NCI-H2227 treated with DMSO at 0.1 percent for 48 hours (cell line): Measurements from ENCODE around the gene TLK1.
"Not testable (repeated sequence)": the region's sequence is repeated elsewhere in the genome, so short reads cannot be mapped to it uniquely, and the experiment has no call there.

ENCODE experiments used
- DNase-seq: peaks from one replicate; lab custom pipeline; 2025; lab: John Stamatoyannopoulos, UW

Gene TLK1

DNA sequence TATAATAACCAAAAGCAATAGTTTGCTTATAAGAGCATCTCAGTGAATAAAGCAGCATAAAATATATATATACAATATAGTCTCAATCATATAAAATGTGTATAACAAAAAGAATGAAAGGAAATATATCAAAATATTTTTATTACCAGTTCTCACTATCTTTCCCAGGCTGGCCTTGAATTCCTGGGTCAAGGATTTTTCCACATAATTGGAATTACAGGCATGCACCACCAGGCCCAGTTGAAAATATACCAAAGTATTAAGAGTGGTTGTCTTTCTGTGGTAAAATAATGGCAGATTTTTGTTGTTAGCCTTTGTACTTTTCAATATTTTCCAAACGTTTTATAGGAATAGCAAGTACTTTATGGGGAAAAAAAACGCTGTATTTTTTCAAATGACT, 8.6 kb upstream of the TLK1 start:
- DNase-seq: no peak

DNA sequence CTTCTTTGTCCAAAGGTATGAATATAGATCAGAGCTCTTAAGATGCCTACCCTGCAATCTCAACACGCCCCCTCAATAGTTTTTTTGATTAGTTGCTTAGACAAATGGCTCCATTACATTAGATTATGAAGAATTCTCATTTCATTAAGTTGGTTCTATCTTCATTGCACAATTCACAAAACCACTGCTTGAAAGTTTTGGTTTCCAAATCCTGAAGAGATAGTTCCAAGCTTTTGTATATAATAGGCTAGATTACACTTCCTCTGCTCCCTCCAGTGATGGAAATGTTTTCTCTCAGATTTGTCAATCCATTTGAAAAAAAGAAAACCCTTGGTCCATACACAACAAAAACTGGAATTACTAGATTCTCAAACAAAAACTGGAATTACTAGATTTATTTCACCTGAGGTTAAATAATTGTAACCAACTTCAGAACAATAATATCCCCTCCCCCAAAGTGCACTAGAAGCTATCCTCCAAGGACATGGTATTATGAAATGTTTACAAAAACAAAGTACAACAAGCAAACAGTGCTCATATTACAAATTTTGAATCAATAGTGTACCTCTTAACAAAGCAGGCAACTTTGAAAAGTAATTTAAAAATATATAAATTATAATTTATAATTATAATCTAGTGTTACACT, 6.8 kb upstream of the TLK1 start:
- no peak for DNase-seq

DNA sequence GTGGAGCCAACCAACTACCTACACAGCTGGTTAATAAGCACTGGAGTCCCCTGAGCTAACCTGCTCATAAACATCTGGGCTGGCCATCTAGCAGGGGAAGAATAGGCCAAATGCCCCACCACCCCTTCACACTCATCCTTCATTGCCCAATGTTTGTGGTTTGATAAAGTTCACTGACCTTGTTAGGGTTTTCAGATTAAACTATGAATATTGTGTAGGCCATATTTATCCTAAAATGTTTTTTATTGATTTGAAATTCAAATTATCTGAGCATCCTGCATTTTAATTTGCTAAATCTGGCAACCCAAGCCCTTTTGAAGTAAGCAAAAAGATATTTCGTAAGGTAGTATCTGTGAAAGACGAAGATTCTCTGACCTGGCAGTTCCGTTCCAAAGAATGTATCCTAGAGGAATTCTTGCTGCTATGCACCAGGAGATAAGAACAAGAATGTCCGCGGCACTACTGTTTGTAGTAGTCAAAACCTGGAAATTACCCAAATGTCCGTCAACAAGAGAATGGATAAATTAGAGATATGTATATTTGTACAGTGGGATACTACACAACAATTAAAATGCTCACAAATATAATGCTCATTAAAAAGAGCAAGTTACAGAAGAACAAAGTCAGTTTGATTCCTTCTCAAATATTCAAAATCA, 5.8 kb upstream of the TLK1 start:
- no peak for DNase-seq

DNA sequence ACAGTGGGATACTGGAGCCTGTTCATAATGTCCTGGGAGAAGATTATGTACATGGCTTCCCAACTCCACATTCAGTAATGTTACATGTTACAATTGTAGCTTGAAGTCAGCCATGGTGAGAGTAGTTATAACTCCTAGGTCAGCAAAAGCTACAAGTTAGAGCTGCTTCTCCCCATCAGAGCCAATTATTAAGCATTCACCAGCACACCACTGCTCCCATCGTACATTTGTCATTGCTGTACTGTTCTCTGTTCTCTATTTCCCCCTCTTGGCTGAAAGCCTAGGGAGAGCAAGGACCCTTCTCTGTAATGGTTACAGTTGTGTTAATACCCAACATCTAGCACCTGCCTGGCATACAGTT, 5.3 kb upstream of the TLK1 start:
- DNase-seq: no peak

DNA sequence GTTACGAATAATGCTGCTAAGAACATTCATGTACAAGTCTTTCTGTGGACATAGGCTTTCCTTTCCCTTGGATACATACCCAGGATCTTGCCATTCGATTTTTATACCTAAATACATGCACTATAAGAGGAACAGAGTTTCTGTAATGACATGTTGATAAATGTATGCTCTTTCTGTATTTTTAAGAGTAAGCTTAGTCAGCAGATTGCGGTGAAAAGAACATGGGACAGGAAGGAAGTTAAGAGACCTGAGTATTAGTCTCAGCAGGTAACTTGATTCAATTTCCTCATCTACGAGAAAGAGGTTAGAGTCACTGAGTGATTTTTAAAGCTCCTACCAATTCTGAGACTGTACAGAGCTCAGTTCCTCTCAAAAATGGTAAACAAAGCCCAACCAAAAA, 2.6 kb upstream of the TLK1 start:
- DNase-seq: no peak

DNA sequence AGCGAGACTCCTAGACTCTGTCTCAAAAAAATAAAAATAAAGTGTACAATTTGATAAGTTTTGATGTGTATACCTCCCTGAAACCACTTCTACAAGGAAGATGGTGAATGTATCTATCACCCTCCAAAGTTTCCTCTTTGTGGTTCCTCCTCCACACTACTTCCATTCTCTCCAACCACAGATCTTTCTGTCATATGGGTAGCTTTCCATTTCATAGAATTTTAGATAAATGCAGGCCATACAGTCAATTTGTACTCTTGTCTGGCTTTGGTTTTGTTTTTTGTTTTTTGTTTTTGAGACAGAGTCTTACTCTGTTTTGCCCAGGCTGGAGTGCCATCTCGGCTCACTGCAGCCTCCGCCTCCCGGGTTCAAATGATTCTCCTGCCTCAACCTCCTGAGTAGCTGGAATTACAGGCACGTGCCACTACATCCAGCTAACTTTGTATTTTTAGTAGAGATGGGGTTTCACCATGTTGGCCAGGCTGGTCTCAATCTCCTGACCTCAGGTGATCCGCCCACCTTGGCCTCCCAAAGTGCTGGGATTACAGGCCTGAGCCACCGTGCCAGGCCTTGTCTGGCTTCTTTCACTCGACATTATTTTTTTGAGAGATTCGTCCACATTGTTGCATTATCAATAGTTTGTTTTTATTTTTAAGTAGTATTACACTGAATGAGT, 2.0 kb upstream of the TLK1 start:
- not testable (repeated sequence) for DNase-seq

DNA sequence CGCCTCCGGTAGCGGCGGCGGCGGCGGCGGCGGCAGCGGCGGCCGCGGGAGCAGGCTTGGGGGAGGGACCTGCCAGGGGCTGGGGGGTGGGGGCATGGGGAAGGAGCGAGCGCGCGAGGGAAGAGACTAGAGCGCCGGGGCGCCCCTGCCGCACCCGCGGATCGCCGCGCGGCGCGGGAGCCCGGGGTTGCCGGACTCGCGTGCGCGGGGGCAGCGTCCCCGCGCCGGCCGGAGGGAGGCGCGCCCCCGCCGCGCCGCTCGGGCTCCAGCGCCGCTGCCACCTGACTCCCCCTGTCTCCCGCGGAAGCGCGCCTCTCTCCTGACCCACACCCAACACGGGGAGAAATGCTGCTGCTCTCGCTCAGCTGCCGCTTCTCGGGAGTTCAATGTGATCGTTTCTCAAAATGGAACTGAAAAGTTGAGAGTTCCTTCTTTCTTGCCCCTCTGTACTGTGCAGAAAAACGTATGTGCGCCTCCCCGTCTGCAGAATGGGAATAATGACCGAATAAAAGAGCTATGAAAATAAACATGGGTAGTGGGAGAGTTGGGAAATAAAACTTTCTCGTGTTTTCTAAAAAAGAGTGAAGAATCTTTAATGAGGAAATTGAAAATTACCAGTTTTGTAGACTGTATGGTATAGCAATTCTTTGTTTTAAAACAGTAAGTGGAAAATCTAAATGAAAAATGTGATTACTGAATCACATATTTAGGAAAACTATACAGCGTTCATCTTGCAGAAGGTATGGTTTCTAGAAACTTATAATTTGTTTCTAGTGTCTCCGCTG, 455 bp upstream of the TLK1 start:
- peak; percentile 94 for DNase-seq

DNA sequence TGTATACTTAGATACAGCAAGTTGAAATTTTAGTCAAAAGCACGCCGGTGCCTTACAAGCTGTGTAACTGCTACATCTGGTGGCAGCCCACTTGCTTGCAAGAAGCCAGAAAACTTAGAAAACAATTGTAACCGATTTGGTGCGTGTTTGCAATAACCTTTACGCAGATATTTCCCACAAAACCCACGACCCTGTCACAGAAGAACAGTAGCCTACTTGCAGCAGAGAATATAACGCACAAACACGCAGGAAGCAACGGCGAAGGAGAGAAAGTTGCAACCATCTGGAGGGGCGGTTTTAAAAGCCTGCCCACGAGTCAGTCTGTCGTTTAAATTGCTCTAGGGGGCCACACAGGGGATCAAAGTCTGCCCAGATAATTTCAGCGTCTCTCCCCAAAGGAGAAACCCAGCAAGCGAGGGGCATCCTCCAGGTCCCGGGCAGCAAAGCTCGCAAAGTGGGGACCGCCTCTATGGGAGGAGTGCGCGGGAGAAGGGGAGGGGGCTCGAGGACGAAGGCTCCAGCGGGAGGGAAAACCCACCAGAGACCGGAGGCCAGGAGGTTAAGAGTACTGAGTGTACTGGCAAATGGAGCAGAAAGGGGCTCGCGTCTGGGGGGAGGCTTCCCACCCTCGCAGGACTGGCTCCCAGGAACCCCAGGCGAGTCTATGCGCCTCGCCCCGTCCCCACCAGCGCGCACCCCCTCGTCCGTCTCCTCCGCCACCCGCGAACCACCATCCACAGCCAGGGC, 1.1 kb downstream of the TLK1 start:
- peak; percentile 82 for DNase-seq

DNA sequence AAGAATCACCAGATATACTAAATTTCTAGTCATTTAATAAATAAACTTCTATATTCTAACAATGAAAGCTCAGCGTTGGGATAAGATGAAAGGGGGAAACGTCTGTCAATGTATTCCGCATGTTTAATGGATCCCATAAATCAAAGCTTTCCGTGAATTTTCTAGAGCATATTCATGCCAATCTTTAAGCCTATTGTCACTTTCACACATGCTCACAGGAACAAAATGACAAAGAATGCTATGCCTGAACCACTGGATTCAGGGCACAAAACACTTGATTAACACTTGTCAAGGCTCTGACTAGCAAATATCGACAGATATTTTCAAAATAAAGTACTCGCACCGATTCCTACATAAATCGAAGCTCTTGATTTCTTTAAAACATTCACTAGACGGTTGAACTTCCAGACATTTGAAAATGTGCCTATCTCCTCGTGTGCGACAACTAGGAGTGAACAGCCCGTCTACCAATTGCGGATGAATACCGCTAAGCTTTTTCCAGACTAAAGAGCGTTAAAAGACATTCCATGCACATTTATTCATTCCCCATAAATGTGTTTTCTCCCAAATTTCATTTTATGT, 1.8 kb downstream of the TLK1 start:
- DNase-seq: peak; percentile 82

DNA sequence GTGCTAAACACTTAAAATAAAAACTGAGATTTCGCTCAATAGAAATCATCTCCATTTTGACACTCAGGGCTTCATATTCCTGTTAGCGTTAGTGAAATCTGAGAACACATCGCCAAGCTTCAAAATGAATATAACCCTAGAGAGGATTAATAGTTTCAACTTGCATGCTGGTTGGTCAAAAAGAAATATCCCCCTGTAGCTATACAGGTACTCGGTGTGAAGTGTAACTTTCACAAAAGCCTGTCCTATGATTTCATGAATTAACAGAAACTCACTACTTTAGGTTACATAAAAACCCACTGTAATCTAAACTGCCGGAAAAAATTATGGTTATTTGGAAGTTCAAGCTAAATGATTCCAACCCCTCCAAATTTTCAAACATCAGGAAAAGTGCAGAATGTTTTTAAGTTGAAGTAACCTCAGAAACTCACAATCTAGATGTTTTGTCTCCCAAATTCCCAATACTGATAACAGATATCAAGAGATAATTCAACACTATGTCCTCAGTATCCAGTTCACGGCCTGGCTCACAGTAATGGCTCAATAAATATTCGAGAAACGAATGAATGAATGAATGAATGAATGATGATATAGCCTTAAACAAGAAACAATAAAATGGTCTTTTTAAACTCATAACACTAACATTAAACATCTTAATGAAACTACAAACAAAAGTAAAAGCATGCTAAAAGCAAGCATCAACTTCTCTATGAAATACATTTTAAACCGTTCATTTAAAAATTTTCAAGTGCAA, 2.5 kb downstream of the TLK1 start:
- DNase-seq: no peak

DNA sequence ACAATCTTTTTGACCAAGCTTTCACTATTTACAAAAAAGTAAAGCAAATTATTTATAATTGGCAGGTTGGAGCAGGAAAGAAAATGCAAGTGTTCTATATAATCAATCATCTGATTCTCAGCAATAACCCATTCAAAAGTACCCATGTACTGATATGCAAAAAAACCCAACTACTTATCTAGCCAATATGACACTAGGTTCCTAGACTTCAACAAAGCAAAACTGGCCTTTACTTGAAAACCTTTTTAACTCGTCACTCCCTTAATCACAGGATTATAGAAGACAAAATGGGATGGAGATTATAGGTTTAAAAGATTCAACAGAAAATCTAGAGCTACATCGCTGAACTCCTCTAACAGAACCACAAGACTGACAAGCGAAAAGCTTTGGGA, 3.6 kb downstream of the TLK1 start:
- peak; percentile 42 for DNase-seq

DNA sequence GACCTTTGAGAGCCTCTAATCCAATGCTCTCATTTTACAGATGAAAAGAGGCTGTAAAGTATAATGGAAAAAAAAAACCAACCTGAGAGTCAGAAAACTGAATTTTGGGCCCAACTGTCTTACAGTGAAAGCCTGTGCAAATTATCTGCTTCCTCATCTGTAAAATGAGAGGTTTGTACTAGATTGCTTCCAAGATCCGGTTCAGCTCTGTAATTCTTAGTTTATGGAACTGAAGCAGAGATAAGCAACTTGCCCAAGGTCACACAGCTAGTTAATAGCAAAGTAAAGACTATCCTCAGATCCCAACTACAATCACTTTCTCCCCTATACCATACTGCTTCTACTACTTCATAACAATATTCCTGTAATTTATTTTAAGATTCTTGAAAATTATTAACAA, 6.3 kb downstream of the TLK1 start:
- no peak for DNase-seq

DNA sequence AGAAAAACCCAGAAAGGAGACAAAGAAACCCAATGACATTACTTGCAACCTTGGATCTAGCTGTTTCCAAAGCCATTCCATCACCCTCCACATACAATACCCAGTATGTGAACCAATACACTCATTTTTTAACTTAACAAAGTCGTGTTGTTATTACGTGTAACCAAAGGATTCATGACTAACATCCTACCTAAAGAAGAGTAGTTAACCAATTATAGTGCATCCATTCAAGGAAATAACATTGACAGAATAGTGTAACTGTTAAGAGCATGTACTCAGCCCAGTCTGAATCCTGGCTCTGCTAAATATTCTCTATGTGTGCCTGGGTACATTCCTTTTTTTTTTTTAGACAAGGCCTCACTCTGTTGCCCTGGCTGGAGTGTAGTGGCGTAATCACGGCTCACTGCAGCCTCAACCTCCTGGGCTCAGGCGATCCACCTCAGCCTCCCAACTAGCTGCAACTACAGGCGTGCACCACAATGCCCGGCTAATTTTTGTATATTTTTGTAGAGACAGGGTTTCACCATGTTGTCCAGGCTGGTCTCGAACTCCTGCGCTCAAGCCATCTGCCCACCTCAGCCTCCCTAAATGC, 9.9 kb downstream of the TLK1 start:
- DNase-seq: no peak

DNA sequence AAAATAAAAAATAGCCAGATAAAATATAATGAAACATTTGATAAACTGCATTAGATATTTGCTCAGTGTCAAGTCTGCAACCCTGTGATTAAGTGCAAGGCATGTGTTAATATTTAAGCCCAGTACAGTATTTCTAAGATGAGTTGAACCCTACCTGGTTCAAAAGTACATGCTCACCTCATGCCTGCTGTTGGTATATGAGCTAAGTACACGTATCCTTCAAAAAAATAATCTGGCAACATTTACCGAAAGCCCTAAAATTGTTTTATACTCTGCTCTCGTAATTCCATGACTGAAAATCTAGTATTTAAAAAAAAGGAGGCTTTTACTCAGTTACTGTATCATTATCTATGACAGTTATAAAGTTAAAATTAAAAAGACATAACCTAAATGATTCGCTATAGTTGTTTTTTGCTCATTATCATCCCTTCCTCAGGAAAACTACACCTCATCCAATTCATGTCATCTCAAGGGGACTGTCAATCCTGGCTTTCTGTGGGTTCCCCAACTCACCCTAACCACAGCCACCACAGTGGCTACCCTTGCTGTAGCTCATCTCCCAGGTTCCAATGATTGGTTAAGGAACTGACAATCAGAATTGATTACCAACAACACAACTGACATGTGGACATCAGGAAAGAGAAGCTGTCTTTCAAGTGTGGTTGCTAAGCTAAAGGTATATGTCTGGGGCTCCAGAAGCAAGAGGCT, 10.6 kb downstream of the TLK1 start:
- no peak for DNase-seq

DNA sequence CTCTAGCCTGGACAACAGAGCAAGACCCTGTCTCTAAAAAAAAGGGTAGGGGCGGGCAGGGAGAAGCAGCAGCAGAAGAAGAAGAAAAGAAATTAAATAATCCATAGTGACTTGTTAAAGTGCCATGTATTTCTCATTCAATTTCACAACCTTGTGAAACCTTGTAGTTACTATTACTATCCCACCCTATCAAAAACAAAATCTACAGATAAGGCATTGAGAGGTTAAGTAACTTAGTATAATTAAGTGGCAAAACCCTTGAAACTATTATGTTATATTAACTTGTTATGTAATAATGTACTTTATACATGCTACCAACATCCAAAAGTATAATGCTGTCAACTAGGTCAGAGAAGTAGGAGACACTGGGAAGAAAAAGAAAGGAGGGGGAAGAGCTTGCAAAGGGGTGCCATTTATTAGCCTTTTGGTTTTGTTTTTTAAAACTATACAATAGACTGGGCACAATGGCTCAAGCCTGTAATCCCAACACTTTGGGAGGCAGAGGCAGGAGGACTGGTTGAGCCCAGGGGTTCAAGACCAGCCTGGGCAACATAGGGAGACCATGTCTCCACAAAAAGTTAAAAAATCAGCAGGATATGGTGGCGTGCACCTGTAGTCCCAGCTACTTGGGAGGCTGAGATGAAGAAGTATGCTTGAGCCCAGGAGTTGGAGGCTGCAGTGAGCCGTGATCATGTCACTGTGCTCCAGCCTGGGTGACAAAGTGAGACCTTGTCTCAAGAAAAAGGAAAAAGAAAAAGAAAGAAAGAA, 11.3 kb downstream of the TLK1 start:
- no peak for DNase-seq

DNA sequence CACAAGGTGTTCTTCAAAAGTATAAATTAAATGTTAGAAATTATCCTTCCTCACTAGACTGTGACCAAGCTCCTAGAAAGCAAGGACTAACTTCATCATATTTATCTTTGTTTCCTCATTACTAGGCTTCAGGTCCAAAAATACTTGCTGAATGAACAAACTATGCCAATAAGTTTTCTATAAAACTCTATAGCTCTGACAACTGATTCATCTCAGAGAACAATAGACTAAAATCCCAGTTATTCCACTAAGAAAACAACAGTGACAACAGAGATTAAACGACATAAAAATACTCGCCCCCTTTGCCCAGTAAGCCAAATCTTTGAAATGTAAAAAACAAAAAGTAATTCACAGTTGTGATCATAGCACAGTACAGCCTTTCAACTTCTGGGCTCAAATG, 13.6 kb downstream of the TLK1 start:
- DNase-seq: no peak

DNA sequence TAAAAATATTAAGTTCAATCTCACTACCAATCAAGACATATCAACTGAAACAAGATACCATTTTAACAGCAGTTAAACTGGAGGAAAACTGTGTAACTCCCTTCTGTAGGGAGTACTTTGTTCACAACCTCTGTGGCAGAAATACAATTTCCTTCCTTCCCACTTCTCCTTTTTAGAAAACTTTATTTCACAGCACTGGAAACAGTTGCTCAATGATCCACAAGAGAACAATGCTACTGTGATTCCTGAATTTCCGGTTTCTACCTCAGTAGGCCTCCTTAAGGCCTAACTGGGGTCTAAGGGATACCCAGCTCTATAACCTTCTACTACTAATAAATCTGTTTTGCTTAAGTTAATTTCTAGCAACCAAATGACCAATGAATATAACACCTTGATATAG, 14.1 kb downstream of the TLK1 start:
- DNase-seq: no peak

DNA sequence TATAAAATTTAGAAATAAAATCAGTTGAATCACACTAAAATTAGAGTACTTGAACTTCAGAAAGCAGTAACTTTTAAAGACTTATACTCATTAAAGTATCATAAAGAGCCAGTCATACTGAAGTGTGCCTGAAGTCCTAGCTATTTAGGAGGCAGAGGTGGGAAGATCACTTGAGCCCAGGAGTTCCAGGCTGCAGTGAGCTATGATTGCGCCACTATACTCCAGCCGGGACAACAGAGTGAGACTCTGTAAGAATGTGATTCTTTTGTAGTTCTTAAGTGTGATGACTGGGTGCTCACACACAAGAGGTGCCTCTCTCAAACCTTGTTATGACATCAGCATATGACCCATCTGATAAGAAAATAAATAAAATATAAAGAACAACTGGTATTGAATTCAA, 14.6 kb downstream of the TLK1 start:
- DNase-seq: no peak

DNA sequence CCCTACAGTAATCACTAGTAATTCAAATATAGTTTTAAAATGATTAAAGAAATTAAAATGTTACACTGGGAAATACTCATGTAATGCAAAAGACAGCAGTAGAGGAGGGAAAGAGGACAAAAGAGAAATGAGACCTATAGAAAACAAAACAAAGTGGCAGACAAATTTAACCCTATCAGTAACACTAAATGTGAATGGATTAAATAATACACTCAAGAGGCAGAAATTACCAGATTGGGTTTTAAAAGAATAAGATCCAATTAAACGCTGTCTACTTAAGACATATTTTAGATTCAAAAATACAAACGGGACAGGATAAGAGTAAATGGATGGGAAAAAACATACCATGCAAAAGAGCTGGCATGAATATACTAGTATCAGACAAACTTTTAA, 17.0 kb downstream of the TLK1 start:
- no peak for DNase-seq
